ENCODE results near the gene CARNS1.
"Not testable (repeated sequence)": the region's sequence is repeated elsewhere in the genome, so short reads cannot be mapped to it uniquely, and the experiment has no call there.

Gene CARNS1

DNA sequence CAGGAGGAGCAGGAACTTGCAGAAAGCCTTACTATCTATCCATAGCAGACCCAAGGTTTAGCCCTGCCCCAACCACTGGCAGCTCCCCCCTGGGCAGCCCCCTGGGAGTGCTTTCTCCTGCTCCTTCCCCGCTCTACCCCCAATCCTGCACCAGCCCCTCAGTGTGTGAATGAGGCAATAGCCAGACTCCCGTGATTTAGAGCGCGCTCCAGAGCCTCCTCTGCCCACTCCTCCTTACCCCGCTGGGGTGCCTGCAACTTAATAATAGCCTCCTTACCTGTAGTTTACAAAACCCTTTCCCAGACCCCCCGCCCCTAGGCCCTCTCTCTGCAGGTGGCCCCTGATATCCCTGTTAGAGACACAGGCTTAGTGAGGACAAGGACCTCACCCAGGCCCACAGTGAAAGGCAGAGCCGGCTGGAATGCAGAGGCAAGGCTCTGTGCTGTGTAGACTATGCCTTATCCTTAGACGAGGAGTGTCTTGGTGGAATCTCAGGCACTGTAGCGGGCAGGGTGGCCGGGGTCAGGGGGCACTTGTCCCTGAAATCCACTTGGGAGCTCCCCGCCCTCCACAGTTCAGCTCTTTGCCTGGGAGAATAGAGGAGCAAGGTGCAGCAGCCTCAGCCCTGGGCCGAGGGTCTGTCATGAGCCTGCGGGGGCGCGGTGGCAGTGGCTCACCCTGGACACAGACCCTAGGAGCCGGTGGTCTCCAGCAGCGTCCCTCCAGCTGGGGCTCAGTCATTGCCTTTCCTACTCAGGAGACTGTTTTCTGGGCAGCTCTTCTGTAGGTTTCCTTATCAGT is 4.3 kb upstream of the CARNS1 start:
- no peak for DNase-seq

DNA sequence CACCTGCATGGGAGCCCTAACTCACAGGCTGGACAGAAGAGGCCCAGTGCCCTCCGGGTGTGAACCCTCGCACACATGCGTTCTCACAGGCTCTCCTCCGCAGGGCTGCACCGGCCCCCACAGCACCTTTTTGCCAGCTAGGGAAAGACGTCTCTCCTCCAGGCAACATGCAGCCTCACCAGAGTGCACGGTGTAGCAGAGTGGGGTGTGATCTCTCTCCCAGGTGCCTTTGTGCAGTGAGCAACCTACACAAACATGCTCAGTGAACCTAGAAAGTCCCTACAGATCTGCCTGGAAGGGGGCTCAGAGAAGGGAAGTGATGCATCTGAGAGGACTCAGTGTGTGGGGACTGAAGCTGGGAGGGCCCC is 3.7 kb upstream of the CARNS1 start:
- no peak for DNase-seq

DNA sequence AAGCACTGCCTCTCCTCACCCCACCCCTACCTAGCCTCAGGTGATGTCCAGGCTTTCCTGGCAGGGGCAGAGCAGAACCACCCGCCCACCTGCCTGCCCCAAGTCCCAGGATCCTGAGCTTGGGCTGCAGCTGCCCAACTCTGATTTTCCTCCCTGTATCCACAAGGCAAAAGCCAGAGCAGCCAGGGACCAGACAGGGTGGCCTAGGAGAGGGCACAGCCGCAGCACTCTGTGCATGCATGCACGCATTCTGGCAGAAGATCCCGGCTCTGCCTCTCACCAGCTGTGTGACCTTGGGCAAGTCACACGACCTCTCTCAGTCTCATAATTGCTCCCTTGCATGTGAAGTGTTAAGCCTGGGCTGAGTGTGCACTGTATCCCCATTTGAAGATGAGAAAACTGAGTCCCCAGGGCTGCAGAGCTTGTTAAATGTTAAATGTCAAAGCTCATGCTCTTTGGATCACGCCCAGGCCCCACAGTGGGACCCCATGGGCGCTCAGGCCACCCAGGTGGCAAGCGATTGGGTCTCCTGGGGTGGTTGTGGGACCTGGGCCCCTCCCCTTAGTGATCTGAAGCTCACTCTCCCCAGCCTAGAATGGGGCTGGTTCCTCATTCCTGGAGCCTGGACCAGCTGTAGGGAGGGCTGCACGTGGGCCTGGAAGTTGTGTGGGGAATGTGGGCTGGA is 2.8 kb upstream of the CARNS1 start:
- DNase-seq = no peak

DNA sequence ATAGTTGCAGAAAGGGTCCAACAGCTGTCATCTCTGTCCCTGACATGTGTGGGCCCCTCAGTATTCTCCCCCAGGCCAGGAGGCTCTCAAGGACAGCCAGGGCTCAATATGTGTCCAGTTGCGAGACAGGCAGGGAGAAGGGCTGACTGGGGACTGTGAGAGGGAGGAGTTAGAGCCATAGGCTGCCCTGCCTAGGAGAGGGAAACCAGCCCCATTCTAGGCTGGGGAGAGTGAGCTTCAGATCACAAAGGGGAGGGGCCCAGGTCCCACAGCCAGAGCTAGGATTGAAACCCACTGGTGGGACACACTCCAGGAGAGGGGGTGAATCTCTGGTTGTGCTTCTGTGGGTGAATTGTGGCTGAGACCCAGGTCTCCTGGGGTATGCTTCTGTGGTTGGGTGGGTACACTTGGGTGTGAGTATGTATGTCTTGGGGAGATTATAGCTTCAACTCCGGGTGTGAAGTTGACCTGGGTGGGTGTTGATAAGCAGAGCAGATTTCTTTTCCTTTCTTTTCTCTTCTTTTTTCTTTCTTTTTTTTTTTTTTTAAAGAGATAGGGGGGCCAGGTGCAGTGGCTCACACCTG is 2.1 kb upstream of the CARNS1 start:
- DNase-seq = no peak

DNA sequence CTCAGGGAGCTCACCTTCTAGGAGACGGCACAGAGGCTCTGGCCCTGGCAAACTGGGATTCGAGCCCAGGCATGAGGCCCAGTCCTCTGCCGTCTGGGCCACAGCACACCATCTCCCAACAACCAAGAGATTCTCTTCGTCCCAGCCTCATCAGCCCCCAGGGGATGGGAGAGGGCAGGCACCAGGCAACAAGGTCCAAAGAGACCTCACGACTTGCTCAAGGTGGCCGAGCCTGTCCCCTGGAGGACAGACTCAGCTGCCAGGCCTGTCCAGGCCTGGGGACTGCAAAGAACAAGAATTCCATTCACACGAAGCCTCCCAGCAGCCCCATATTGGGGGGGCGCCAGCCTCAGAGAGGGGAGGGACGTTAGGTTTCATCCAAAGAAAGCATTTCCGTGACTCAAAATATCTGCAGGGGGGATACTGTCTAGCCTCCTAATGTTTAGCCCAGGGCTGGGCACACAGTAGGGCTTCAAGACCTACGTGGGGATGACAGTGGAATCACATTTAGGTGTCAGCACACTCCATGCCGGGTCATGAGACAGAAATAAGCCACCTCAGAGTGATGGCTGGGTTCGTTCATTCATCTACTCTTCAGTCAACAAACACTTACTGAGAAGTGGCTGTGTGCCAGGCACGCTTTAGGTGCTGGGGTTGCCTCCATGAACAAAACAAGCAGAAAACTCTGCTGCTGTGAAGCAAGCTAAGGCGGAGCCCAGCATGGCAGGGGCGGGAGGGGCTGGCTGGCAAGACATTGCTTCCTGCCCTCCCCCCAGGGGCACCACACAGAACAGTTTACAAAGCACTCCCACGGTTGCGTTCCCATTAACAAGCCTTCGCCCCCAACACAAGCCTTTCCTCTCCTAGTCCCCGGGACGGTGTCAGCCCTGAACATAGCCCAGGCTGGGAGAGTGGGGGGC is 1.2 kb downstream of the CARNS1 start:
- DNase-seq = peak; percentile 88

DNA sequence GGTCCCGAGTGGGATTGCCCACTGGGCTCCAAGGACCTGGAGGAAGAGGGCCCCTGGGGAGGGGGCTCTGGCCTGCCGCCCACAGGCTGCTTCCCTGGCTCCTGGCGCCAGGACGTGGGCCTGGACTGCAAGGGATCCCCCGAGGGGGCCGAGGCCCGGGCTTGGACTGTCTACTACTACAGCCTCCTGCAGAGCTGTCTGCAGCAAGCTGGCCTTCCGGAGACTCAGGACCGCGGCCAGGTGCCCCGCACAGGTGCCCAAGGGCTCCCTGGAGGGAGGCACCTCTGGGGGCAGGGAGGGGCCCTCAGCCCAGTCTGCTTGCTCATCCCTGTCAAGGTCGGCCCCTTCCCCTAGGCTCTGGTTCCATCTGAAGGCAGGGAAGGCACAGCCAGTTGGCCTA is 1.9 kb downstream of the CARNS1 start:
- DNase-seq = no peak

DNA sequence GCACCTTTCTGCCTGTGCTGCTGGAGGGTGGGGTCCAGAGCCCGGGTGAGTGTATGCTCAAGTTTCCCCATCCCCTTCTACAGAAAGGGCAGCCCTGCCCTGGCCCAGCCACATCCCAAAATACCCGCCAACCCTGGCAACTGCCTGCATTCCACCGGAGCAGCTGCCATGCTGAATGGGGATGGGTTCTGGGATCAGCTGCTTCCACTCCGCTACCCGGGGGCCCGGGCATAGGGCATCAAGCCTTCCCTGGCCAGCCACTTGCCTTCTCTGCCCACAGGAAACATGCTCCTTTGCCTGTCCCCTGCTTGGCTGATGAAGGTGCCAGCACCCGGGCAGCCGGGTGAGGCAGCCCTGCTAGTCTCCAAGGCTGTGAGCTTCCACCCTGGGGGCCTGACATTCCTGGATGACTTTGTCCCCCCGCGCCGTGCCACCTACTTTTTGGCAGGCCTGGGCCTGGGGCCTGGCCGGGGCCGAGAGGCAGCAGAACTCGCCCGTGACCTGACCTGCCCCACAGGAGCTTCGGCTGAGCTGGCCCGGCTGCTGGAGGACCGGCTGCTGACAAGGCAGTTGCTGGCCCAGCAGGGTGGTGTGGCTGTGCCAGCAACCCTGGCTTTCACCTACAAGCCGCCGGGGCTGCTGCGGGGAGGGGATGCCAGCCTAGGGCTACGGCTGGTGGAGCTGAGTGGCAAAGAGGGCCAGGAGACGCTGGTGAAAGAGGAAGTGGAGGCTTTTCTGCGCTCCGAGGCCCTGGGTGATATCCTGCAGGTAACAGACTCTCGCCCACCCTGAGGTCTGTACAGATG is 3.2 kb downstream of the CARNS1 start:
- peak; percentile 71 for DNase-seq

DNA sequence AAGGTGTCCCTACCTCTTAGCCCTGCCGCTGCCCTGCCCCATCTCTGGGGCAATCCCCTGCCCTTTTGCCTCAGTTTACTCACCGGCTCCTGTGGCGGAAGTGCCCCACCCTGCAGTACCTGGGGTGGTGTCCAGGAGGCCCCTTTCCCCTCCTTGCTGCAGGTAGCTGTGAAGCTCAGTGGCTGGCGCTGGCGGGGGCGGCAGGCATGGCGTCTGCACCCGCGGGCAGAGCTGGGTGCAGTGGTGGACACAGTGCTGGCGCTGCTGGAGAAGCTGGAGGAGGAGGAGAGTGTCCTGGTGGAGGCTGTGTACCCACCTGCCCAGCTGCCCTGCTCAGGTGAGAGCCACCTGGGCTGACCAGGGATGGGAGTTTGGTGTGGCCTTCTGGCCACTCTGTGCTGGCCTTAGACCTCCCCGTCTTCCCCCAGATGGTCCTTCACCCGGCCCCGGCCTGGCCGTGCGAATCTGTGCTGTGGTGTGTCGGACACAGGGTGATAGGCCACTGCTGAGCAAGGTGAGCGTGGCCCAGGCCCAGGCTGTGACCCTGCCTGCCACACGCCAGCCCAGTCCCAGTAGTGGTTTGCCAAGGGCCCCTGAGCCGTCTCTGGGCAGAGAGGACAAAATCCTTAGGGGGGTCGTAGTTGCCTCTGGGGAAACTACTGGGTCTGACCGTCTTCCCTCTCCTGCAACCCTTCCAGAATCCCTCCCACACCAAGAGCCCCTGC is 4.0 kb downstream of the CARNS1 start:
- DNase-seq = no peak

DNA sequence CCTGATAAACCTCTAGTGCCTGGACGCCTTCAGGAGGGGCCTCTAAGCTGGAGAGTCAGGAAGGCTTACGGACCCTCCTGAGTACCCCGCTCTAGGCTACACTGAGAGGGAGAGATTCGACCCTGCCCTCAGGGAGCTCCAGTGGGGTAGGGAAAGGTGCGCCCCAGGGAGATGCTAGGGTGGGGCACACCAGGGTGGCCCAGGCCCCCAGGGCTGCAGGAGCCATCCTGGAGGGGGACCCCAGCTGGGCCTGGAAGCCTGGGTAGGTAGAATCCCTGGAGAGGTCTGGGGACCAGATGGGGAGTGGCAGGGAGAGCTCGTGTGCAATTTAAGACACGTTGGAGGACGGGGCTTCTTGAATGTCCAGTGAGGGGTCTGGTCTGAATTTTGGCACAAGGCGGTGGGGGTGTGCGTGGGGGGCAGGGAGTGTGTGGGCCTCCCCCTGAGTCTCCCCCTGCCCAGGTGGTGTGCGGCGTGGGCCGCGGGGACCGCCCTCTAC is 4.7 kb downstream of the CARNS1 start:
- DNase-seq = no peak

DNA sequence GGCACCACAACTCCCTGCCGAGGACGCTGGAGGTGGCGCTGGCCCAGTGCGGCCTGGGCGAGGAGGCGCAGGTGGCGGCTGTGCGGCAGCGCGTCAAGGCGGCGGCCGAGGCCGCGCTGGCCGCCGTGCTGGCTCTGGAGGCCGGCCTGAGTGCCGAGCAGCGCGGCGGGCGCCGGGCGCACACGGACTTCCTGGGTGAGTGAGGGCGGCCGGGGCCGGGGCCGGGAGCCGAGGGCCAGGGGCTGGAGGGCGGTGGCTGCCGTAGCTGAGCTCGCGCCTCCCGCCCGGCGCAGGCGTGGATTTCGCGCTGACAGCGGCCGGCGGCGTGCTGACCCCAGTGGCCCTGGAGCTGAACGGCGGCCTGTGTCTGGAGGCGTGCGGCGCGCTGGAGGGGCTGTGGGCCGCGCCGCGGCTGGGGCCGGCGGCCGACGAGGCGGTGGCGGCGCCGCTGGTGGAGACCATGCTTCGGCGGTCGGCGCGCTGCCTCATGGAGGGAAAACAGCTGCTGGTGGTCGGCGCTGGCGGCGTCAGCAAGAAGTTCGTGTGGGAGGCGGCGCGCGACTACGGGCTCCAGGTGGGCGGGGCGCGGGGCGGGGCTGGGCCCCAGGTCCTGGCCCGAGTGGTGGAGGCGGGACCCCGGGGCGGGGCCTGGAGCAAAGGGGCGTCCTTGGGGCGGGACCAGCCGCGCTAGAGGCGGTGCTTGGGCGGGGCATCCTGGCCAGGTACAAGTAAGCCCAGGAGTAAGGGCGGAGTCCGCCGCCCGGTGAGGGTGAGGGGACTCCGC is 5.4 kb downstream of the CARNS1 start:
- peak; percentile 97 for DNase-seq

DNA sequence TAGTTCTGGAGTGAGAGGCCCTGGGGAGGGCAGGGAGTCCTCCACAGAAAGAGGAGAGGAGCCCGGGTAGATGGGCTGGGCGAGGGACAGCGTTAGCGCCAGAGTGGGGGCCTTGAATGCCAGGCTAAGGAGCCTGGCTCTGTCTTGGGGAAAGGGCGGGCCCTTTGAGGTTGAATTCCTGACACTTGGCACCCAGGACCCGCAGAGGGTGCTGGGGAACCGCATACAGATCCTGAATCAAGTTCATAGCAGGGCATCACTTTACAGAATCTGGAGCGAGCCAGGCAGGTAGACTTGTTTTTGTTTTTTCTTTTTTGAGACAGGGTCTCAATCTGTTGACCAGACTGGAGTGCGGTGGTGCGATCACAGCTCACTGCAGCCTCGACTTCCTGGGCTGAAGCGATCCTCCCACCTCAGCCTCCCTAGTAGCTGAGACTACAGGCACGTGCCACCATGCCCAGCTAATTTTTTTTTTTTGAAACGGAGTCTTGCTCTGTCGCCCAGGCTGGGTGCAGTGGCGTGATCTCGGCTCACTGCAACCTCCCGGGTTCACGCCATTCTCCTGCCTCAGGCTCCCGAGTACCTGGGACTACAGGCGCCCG is 6.1 kb downstream of the CARNS1 start:
- DNase-seq = no peak

DNA sequence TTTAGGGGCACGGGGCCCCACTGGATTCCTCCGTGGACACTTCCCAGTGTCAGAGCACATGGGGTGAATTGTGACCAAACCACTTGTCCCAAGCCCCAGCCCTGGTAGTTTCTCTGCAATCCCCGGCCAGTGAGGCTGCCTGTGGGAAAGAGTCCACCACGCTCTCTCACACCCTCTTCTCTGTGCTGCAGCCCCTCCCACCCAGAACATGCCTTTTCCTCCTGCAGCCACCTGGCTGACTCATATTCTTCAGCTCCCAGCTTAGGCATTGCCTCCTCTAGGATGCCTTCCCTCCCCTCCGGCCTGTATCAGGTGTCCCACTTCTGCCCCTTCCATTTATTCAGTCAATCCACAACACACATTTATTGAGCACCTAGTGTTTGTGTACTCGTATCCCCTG is 7.4 kb downstream of the CARNS1 start:
- DNase-seq = no peak

DNA sequence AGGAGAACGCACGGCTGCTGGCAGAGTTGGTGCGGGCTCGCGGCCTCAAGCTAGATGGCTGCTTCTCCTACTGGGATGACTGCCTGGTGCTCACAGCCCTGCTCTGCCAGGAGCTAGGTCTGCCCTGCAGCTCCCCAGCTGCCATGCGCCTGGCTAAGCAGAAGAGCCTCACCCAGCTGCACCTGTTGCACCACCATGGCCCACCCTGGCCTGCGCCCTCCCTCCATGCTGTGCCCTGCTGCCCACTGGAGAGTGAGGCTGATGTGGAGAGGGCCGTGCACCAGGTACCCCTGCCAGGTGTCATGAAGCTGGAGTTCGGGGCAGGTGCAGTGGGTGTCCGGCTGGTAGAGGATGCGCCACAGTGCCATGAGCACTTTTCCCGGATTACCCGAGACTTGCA is 8.0 kb downstream of the CARNS1 start:
- no peak for DNase-seq

DNA sequence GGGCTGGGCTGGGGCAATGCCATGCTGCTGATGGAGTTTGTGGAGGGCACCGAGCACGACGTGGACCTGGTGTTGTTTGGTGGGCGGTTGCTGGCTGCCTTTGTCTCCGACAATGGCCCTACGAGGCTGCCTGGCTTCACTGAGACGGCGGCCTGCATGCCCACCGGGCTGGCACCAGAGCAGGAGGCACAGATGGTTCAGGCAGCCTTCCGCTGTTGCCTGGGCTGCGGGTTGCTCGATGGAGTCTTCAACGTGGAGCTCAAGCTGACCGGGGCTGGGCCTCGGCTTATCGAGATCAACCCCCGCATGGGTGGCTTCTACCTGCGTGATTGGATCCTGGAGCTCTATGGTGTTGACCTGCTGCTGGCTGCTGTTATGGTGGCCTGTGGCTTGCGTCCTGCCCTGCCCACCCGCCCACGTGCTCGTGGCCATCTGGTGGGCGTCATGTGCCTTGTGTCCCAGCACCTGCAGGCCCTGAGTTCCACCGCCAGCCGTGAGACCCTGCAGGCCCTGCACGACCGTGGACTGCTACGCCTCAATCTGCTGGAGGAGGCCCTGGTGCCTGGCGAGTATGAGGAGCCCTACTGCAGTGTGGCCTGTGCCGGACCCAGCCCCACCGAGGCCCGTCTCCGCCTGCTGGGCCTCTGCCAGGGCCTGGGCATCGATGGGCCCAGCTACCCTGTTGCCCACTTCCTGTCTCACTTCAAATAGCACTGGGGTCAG is 8.6 kb downstream of the CARNS1 start:
- no peak for DNase-seq

DNA sequence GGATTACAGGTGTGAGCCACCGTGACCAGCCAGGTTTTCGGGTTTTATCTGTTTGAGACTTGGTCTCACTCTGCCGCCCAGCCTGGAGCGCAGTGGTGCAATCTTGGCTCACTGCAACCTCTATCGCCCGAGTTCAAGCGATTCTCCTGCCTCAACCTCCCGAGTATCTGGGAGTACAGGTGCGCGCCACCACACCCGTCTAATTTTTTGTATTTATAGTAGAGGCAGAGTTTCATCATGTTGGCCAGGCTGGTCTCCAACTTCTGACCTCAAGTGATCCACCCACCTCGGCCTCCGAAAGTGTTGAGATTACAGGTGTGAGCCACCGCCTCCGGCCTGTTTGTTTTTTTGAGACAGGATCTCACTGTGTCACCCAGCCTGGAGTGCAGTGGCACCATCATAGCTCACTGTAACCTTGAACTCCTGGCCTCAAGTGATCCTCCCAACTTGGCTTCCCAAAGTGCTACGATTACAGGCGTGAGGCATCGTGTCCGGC is 11.9 kb downstream of the CARNS1 start:
- DNase-seq = not testable (repeated sequence)

DNA sequence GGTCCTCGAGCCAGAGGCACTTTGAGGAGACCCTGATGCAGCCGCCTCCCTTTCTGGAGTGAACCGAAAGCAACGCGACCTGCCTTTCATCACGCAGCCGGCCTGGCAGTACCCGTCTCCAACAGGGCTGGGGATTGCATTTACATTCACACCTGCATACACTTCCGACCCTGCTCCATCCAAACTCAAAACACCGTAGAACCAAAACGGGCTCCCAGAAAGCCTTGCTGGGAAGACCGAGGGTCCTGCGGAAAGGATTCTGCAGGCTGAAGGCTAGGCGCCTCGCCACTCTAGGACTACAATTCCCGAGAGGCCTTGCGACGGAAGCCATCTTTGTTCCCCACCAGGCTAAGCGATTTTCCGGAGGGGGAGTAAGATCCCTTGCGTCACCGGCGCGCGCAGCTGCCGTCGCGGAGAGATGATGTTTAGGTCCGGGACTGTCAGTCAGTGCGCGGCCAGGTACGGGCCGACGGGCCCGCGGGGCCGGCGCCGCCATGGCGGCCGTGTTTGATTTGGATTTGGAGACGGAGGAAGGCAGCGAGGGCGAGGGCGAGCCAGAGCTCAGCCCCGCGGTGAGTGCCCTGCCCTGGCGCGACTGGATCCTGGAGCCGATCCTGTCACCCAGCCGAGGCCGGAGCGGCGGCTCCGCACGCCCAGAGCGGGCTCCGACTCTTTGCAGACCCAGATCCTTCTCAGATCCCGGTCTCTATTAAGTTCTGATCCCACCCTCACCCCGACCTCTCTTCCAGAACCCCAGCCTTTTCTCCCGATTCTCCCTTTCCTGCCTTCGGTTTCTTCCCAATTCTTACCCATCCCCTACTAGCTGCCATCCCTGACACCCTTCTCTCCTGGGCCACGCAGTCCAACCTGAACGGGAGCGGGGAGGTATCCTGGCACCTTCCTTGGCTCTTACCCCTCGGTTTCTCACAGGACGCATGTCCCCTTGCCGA is 12.8 kb downstream of the CARNS1 start, which contains the start of gene RPS6KB2:
Gene RPS6KB2, plus strand, starts transcription at position 443 of the 950 bp plus-strand sequence. Its CDS starts 52 bp downstream, at position 495.
- peak; percentile 97 for DNase-seq

DNA sequence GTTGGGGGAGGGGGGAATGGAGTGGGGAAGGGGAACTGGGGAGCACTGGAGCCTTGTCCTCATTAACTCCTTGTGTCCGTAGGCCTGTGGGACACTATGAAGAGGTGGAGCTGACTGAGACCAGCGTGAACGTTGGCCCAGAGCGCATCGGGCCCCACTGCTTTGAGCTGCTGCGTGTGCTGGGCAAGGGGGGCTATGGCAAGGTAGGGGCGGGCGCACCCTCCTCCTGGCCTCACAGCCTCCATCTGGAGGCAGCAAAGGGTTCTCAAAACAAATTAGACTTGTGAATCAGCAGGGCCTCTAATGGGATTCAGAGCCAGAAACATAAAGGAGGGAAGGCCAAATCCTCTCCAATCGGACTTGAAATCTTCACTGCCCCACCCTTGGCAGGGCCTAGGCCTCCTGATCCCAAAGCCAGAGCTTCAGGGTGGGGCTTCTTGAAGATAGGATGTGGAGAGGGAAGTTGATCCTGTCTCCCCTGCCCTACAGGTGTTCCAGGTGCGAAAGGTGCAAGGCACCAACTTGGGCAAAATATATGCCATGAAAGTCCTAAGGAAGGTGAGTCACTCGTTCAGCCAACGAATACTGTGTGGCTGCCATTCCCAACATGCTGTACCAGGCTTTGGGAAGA is 13.7 kb downstream of the CARNS1 start:
- DNase-seq = no peak

All from CD4-positive, alpha-beta T cell treated with Interleukin-15 for 1 hour (primary cell).